Left lobe of liver (tissue), 2 donors: ENCODE data around the gene GPN1. TPM values are rescaled to one million over a fixed set of nuclear protein-coding genes. Genes with fewer than 3 reads are reported as not detected.
A peak's percentile ranks its signal among the peaks of the same experiment; 100 is the strongest.
"Not testable (repeated sequence)": the region's sequence is repeated elsewhere in the genome, so short reads cannot be mapped to it uniquely, and the experiment has no call there.

ENCODE experiments used
- ATAC-seq: fragments of 200-7000 bp; cut with Tn5 transposase; one replicate; pipeline ENCODE4 v1.9.1; 2020; ENCODE audit warnings: mild to moderate bottlenecking, moderate library complexity
- DNase-seq: peaks from one replicate; pipeline ENCODE4 v3.0.0-alpha.2; 2020; ENCODE audit warnings: low spot score
- total RNA-seq: library from RNA; stranded (reverse); gene quantifications from one replicate; pipeline ENCODE4 v1.2.1, GENCODE V29; 2021
- donor health status: DM: no; HTN: no; CAD: no; lungs with moderate emphysema.
- donor health status: DM: no; HTN: yes; CAD: no.

The GPN1 gene
- total RNA-seq, 1 donor from 2014 or later = 8.6 TPM

DNA sequence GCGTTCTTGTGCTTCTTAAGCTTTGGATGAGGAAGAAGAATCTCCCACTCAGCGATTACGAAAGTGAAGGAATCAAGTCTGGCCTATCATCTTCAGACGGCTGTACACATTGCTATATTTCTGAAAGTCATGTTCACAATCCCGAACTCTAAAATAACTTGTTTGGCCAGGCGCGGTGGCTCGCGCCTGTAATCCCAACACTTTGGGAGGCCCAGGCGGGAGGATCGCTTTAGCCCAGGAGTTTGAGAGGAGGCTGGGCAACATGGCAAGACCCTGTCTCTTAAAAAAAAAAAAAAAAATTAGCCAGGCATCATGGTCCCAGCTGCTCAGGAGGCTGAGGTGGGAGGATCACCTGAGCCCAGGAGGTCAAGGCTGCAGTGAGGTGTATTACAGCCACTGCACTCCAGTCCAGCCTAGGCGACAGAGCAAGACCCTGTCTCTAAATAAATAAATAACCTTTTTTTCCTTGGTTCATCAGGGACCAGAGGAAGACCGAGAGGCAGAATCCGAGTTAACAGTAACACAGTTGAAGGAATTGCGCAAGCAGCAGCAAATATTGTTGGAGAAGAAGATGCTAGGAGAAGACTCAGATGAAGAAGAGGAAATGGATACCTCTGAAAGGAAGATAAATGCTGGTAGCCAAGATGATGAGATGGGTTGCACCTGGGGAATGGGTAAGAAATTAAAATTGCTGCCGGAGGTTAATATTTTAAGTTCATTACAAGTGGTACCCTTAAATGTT lies 35.9 kb downstream of the GPN1 start:
- ATAC-seq (no peak), DNase-seq (no peak)

GRCh38 chr2:27667446-27667845 lies 38.6 kb downstream of the GPN1 start:
- no peak for ATAC-seq
- no peak for DNase-seq

GRCh38 chr2:27671235-27671634 lies 42.4 kb downstream of the GPN1 start:
- DNase-seq = no peak
- ATAC-seq = no peak

DNA sequence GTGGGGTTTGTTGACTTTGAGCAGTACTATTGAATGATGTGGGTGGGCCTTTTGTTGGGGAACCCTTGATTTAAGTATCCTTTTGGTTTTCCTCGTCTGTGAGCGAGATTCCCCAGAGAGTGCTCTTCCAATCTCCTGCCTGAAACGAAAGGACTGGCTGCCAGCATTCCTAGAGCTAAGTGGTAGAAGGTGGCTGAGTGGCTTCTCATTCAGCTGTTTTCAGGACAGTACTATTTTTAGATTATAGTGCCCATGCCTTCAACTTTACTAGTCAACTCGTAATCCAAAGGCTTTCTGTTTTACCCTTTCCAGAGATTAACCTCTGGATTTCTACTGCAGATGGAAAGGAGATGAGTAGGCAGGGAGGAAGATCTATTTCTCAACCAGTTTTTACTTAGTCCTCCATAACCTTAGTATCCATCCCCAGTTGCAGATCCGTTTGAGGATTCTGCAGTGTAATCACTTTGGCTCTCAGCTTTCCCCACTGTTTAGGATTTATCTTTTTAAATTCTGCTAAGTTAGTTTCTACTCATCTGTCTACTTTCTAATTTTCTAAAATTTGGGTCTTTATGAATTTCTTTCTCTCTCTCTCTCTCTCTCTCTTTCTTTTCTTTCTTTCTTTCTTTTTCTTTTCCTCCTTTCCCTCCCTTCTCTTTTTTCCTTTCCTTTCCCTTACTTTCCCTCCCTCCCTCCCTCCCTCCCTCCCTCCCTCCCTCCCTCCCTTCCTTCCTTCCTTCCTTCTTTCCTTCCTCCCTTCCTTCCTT lies 44.1 kb downstream of the GPN1 start:
- ATAC-seq (no peak), DNase-seq (no peak)

DNA sequence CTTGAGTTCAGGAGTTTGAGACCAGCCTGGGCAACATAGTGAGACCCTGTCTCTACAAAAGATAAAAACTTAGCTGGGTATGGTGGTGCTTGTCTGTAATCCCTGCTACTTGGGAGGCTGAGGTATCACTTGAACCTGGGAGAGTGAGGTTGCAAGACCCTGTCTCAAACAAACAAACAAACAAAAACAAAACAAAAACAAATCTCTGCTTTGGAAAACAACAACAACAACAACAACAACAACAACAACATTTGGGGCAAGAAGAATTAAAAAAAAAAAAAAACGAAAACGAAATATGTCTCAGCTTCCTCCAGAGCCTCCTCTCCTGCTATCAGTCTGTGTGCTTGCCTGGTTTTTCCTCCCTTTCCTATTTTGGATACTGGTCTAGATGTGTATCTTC lies 51.7 kb downstream of the GPN1 start:
- ATAC-seq = no peak
- no peak for DNase-seq

GRCh38 chr2:27681841-27682240 lies 53.0 kb downstream of the GPN1 start:
- no peak for DNase-seq
- ATAC-seq = peak; percentile 17

GRCh38 chr2:27682334-27682771 lies 53.5 kb downstream of the GPN1 start:
- ATAC-seq, DNase-seq: not testable (repeated sequence)

DNA sequence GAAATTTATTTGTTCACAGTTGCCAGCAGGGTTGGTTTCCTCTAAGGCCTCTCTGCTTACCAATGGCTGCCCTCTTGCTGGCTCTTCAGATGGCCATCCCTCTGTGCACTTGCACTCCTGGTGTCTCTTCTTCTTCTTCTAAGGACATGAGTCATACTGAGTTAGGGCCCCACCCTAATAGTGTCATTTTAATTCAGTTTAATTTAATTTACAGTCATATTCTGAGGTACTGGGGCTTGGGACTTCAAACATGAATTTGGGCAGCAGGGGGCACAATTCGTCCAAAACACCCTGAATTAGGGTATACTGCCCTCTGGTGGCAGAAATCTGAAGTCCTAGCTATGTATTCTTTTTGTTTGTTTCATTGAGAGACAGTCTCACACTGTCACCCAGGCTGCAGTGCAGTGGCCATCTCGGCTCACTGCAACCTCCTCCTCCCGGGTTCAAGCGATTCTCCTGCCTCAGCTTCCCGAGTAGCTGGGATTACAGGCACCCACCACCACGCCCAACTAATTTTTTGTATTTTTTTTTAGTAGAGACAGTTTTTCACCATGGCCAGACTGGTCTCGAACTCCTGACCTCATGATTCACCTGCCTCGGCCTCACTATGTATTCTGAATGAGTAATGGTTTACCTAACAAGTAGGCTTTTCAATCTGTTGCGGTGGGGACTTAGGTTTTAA lies 54.7 kb downstream of the GPN1 start:
- DNase-seq = peak; percentile 72
- peak; percentile 99 for ATAC-seq

GRCh38 chr2:27685006-27685405 lies 56.2 kb downstream of the GPN1 start:
- ATAC-seq, DNase-seq: not testable (repeated sequence)

DNA sequence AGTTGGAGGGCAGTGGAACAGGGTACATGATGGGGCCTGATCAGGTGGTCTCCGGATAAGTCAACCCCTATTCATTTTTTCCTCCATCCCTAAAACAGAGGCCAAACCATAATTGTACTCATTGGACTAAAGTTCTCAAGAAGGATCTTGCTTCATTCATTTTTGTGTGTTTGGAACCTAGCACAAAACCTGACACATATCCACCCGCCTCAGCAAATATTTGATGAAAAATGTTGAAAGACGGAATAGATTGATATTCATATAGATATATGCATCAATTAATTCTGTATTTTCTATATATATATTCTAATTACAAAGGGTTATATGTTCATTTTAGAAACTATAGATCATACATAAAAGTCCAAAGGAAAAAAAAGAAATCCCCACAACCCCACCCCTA lies 56.7 kb downstream of the GPN1 start:
- DNase-seq (no peak), ATAC-seq (no peak)

GRCh38 chr2:27687232-27687631 lies 58.4 kb downstream of the GPN1 start:
- DNase-seq (no peak), ATAC-seq (no peak)

DNA sequence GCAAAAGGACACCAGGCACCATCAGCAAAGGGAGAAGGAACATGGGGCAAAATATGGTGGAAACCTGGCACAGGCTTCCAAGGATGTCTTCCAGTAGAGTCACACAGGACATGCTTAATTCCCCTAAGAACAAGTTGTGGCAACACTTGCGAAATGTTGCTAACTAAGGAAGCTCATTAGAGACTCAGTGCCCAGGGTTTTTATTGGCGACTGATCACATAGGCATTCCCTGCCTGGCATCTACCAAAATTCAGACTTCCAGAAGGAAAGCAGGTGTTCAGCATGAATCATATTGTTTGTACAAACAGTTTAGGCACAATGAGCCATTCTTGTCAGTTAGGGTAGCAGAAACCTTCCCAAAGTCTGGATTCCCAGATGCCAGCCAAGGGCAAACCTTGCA lies 60.6 kb downstream of the GPN1 start:
- no peak for DNase-seq

DNA sequence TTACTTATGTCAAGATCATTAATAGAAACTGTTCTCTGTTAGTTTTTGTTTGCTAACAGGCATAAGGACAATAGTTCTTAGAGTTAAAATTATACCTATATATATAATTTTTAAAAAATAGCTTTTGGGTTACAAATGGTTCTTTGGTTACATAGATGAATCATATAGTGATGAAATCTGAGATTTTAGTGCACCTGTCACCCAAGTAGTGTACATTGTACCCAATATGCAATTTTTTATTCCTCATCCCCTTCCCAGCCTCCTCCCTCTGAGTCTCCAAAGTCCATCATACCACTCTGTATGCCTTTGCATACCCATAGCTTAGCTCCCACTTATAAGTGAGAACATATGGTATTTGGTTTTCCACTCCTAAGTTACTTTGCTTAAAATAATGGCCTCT lies 61.2 kb downstream of the GPN1 start:
- ATAC-seq = no peak
- no peak for DNase-seq

More for the DNA sequence above, 60.6 kb downstream of the GPN1 start:
- ATAC-seq = no peak

- ATAC-seq (no peak), DNase-seq (no peak)
These were observed 68.8 kb downstream of the GPN1 start for GRCh38 chr2:27697660-27698059.

Other genes with a start within 250 kb of the GPN1 start
- gene ZNF513, start 248.3 kb upstream of the GPN1 start, total RNA-seq = 10.5 TPM
- 23.3 TPM for gene PPM1G, start 219.5 kb upstream of the GPN1 start, total RNA-seq
- gene NRBP1, start 200.4 kb upstream of the GPN1 start, total RNA-seq = 37.2 TPM
- gene KRTCAP3, start 186.7 kb upstream of the GPN1 start, total RNA-seq = 7.1 TPM
- gene IFT172, start 139.3 kb upstream of the GPN1 start, total RNA-seq = 7.4 TPM
- 61.2 TPM for gene FNDC4, start 133.8 kb upstream of the GPN1 start, total RNA-seq
- gene GCKR, start 132.2 kb upstream of the GPN1 start, total RNA-seq = 142 TPM
- gene ZNF512, start 46.0 kb upstream of the GPN1 start, total RNA-seq = 6.7 TPM
- 1.2 TPM for gene CCDC121, start within 50 bp of the GPN1 start, total RNA-seq
- gene SUPT7L, start 34.6 kb downstream of the GPN1 start, total RNA-seq = 12.2 TPM
- 7.6 TPM for gene SLC4A1AP, start 34.8 kb downstream of the GPN1 start, total RNA-seq
- 21.3 TPM for gene MRPL33, start 142.7 kb downstream of the GPN1 start, total RNA-seq